Germinal center (tissue), 1 donor: Measurements from ENCODE around the gene C6orf52.
A peak's percentile ranks its signal among the peaks of the same experiment; 100 is the strongest.
"Not testable (repeated sequence)": the region's sequence is repeated elsewhere in the genome, so short reads cannot be mapped to it uniquely, and the experiment has no call there.

Source experiments
- DNase-seq: peaks from one replicate; pipeline ENCODE4 v3.0.0; 2012; ENCODE audit warnings: mixed read lengths, low spot score

Gene C6orf52

DNA sequence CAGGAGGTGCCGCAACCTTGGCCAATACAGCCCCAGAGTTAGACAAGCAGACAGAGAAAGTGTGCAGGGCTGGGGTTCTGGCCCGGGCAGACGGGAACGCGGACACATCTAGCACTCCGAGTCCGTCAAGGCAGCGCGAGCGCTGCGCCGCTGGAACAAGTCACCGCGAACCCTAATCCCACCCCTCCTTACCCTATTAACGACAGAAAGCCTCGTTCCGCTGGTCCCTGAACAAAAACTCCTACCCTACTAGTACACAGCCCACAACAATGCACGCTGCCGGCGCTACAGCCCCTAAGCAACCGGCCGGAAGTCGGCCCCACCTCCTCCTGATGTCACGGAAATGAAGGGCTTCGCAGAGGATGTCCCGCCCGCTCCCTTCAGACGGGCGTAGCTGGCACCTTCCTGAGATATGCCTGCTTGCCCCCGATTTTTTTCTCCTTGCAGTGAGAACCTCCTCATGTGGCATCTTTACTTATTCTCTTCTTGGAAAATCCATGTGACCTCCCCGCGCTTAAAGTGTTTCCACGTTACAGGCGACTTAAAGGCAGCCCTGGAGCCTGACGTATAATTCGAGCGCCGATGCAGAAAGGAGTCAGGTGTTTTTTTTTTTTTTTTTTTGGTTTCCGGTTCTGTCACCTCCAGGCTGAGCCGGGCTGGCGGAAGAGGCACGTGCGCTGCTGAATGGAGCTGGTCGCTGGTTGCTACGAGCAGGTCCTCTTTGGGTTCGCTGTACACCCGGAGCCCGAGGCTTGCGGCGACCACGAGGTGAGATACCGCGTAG lies at the start of gene C6orf52, which contains the start of gene PAK1IP1:
TSS of gene C6orf52 (minus strand) at position 315 of the 784 bp plus-strand sequence. CDS start 7,066 bp downstream, outside the sequence.
TSS of gene PAK1IP1 (plus strand) at position 671 of the 784 bp plus-strand sequence. CDS start at position 685, 14 bp downstream.
- DNase-seq: peak; percentile 93

GRCh38 chr6:10743515-10743914 lies 49.1 kb upstream of the C6orf52 start:
- DNase-seq: no peak

- no peak for DNase-seq
Measured at GRCh38 chr6:10742251-10742650, 47.8 kb upstream of the C6orf52 start.

DNA sequence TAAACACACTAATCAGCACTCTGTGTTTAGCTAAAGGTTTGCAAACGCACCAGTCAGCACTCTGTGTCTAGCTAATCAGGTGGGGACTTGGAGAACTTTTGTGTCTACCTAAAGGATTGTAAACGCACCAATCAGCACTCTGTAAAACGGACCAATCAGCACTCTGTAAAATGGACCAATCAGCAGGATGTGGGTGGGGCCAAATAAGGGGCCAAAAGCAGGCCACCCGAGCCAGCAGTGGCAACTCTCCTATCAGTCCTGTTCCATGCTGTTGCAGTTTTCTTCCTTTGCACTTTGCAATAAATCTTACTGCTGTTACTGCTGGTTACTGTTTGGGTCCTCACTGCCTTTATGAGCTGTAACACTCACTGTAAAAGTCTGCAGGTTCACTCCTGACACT lies 47.2 kb upstream of the C6orf52 start:
- DNase-seq: not testable (repeated sequence)

- DNase-seq: no peak
Measured at GRCh38 chr6:10740061-10740460, 45.6 kb upstream of the C6orf52 start.

DNA sequence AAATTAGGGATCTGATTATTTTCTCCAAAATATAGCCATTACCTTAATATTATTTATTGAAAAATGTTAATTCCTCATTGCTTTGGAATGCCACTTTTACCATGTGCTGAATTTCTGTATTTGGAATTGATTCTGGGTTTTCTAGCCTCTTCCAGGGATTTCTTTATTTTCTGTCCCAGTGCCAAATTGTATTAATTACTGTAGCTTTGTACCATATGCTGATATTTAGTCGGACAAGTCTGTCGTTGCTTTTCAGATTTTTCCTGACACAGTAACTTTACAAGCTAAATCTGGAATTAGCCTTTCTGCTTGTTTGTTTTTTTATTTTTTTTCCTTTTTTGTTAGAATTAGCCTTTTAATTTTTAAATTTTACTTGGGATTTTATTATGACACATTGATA lies 42.3 kb upstream of the C6orf52 start:
- no peak for DNase-seq

- no peak for DNase-seq
Measured at GRCh38 chr6:10733863-10734262, 39.4 kb upstream of the C6orf52 start.

DNA sequence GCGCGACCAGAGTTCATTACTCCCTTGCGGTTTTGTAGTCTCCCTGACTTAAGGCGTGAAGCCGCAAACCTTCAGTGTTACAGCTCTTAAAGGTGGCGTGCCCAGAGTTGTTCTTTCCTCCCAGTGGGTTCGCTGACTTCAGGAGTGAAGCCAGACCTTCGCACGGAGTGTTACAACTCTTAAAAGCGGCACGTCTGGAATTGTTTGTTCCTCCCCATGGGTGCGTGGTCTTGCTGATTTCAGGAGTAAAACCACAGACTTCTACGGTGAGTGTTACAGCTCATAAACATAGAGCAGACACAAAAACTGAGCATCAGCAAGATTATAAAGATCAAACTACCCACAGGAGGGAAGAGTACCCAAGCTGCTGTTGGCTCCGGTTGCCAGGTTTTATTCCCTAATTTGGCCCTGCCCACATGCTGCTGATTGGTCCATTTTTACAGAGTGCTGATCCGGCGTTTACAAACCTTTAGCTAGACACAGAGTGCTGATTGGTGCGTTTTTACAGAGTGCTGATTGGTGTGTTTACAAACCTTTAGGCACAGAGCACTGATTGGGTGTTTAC lies 38.8 kb upstream of the C6orf52 start:
- no peak for DNase-seq

DNA sequence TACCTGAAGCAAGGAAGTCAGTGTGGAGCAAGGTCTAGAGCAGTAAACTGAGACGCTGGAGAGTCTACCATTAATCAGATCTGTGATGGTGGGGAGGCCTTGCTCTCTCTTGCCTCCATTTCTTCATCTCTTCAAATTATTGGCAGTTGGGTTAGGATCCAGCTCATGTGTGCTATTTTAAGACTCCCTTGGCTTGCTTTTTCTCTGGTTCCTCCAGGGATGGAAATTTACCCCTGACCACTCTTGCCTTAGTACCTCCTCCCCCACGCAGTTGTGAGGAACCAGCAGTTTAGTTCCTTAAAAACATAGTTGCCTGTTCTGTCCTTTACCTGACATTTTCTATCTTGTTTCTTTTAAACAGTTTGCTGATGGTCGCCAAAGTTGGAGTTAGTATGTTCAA lies 35.8 kb upstream of the C6orf52 start:
- DNase-seq: no peak

DNA sequence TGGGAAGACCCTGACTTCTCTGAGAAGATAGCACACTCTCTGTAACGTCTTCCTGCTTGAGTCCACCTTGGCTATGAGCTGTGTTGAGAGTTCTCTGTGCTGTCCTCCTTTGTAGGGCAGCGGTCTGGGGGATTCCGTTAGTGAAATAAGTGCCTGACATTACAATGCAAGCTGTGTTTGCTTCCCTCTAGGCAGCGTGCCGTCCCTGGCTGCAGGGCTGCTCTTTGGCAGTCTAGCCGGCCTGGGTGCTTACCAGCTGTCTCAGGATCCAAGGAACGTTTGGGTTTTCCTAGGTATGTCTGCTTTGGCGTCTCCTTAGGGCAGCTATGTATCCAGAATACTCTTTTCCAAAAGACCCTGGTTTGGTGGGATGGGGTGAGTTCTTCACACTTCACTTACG lies 31.3 kb upstream of the C6orf52 start:
- DNase-seq: no peak

GRCh38 chr6:10725044-10725443 lies 30.6 kb upstream of the C6orf52 start:
- no peak for DNase-seq

DNA sequence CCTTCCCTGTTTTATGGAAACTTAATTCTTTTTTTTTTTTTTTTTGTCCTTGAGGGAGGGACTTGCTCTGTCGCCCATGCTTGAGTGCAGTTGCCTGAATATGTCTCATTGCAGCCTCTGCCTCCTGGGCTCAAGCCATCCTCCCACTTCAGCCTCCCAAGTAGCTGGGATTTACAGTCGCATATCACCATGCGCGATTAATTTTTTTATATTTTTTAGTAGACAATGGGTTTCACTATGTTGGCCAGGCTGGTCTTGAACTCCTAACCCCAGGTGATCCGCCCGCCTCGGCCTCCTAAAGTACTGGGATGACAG lies 29.1 kb upstream of the C6orf52 start:
- DNase-seq: no peak

GRCh38 chr6:10722820-10723566 lies 28.6 kb upstream of the C6orf52 start, which contains the start of gene TMEM14C:
Gene TMEM14C (plus strand): TSS chr6:10723070. CDS start chr6:10724614, 1,544 bp downstream.
- DNase-seq: peak; percentile 93

DNA sequence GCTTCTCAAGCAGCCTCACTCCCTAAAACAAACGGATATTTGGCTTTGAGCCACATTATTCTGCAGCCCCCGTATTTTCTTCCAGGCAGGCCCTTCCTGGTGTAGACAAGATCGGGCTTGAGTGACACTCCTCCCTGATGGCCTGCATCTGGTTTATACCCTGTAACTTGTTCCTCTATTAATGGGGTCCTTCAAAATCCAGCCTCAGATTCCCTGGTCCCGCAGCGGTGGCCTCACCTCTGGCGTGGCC lies 28.1 kb upstream of the C6orf52 start:
- no peak for DNase-seq

- no peak for DNase-seq
Measured at GRCh38 chr6:10721850-10722569, 27.6 kb upstream of the C6orf52 start.

DNA sequence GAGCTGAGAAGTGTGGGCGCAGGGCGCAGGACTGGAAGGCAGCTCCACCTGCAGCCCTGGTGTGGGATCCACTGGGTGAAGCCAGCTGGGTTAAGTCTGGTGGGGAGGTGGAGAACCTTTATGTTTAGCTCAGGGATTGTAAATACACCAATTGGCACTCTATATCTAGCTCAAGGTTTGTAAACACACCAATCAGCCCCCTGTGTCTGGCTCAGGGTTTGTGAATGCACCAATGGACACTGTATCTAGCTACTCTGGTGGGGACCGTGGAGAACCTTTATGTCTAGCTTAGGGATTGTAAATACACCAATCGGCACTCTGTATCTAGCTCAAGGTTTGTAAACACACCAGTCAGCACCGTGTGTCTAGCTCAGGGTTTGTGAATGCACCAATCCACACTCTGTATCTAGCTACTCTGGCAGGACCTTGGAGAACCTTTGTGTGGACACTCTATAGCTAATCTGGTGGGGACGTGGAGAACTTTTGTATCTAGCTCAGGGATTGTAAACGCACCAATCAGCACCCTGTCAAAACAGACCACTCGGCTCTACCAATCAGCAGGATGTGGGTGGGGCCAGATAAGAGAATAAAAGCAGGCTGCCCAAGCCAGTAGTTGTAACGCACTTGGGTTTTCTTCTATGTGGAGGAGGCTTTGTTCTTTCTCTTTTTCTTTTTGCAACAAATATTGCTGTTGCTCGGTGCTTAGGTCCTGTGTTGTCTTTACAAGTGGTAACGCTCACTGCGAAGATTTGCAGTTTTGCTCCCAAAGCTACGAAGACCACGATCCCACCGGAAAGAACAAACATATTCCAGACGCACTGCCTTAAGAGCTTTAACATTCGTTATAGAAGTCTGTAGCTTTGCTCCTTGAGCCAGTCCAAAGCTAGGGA lies 26.8 kb upstream of the C6orf52 start:
- DNase-seq: not testable (repeated sequence)

- DNase-seq: peak; percentile 27
Measured at GRCh38 chr6:10720265-10720959, 26.0 kb upstream of the C6orf52 start.

DNA sequence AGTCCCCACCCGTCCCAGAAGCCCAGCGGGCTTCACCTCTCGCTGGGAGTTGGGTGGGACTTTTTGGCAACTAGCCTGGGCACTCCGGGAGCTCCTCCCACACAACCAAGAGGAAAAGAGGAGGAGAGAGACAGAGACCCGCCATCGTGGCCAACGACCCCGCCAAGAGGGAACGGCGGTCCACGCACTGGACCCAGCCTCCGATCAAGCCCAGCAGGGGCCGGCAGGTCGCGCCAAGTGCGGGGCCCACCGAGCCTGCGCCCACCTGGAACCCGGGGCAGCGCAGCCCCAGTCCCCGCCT lies 25.5 kb upstream of the C6orf52 start:
- DNase-seq: no peak

DNA sequence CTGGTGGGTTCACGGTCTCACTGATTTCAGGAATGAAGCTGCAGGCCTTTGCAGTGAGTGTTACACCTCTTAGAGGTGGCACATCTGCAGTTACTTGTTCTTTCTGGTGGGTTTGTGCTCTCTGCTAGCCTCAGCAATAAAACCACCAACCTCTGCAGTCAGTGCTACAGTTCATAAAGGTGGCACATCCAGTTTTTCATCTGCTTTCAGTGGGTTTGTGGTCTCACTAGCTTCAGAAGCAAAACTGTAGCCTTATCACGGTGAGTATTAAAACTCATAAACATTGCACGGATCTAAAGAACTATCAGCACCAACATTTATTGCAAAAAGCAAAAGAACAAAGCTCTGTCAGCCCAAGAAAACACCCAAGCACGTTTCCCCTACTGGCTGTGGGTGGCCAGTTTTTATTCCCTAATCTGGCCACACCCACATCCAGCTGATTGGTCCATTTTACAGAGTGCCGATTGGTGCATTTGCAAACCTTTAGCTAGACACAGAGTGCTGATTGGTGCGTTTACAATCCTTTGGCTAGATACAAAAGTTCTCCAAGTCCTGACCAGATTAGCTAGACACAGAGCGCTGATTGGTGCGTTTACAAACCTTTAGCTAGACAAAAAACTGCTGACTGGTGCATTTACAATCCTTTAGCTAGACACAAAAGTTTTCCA lies 25.0 kb upstream of the C6orf52 start:
- DNase-seq: no peak

- DNase-seq: no peak
Measured at GRCh38 chr6:10713962-10714361, 19.5 kb upstream of the C6orf52 start.

DNA sequence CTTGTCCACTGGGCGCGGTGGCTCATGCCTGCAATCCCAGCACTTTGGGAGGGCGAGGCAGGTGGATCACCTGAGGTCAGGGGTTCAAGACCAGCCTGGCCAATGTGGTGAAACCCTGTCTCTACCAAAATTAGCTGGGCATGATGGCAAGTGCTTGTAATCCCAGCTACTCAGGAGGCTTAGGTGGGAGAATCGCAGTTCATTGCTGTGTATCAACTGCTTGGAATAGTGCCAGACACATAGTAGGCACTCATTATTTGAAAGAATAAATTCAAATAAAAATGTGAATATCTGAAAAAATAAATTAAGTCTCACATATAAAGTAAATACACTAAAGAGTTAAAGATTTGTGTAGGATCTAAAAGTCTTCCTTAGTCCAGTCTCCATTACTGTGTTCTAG lies 2.2 kb upstream of the C6orf52 start:
- DNase-seq: no peak
